ENCODE results near the gene PPIL3.

- TF ChIP-seq FOXM1 (IDR thresholded peaks at IDR 0.05; ENCODE audit: low read depth) (no peak), FOXM1 (CRISPR knock-in tag; IDR thresholded peaks at IDR 0.05; ENCODE audit: low read depth) (no peak), ZNF668 (CRISPR knock-in tag; IDR thresholded peaks at IDR 0.05) (no peak), FOS (IDR thresholded peaks at IDR 0.05; ENCODE audit: extremely low read depth, insufficient read length) (no peak), CTCF (IDR thresholded peaks at IDR 0.05 in 2 of 3, conservative IDR thresholded peaks at IDR 0.05 in 1 of 3; ENCODE audit: insufficient read depth in 2 of 3, low read depth in 1 of 3, low read length in 3 of 3) (no peak), FUS (optimal IDR thresholded peaks at IDR 0.05; ENCODE audit: low read depth, low read length) (no peak), CBFB (CRISPR knock-in tag; IDR thresholded peaks at IDR 0.05) (no peak), ZNF282 (CRISPR knock-in tag; IDR thresholded peaks at IDR 0.05) (no peak), MYNN (IDR thresholded peaks at IDR 0.05) (no peak), MYNN (CRISPR knock-in tag; IDR thresholded peaks at IDR 0.05) (no peak)
Measured at GRCh38 chr2:200899482-200899881, 10.6 kb upstream of the PPIL3 start.
